IMR-90 (cell line): ENCODE data around the gene FAM219A.

Experiments used
- BHLHE40 ChIP-seq: fragments of 150-350 bp; IDR thresholded peaks from 2 replicates; pipeline ENCODE4 v1.6.1; 2016; ENCODE audit warnings: mild to moderate bottlenecking, low read depth, low read length
- CEBPB ChIP-seq: IDR thresholded peaks from 2 replicates; pipeline ENCODE4 v1.6.1; 2012; ENCODE audit warnings: low read depth, low read length, improper control_type of control experiment
- CHD1 ChIP-seq: IDR thresholded peaks from 2 replicates; pipeline ENCODE4 v1.6.1; 2012; ENCODE audit warnings: low read depth, low read length, improper control_type of control experiment
- MAZ ChIP-seq: IDR thresholded peaks from 2 replicates; pipeline ENCODE4 v1.6.1; 2012; ENCODE audit warnings: low read depth, mild to moderate bottlenecking, low read length, improper control_type of control experiment, moderate library complexity, borderline replicate concordance
- MXI1 ChIP-seq: IDR thresholded peaks from 2 replicates; pipeline ENCODE4 v1.6.1; 2012; ENCODE audit warnings: low read depth, mild to moderate bottlenecking, low read length, moderate library complexity, borderline replicate concordance
- NFE2L2 ChIP-seq: fragments of 150-350 bp; IDR thresholded peaks from 2 replicates; pipeline ENCODE4 v1.6.1; 2016; ENCODE audit warnings: low read depth, mild to moderate bottlenecking, low read length
- POLR2A ChIP-seq: IDR thresholded peaks from 2 replicates; pipeline ENCODE4 v1.6.1; 2012; ENCODE audit warnings: mild to moderate bottlenecking, low read depth, low read length
- RAD21 ChIP-seq: IDR thresholded peaks from 2 replicates; pipeline ENCODE4 v1.6.1; 2012; ENCODE audit warnings: low read length, improper control_type of control experiment
- RCOR1 ChIP-seq: IDR thresholded peaks from 2 replicates; pipeline ENCODE4 v1.6.1; 2012; ENCODE audit warnings: mild to moderate bottlenecking, low read length, improper control_type of control experiment; ENCODE audit not compliant: insufficient replicate concordance
- RFX5 ChIP-seq: IDR thresholded peaks from 2 replicates; pipeline ENCODE4 v1.8.0; 2012; ENCODE audit warnings: low read depth, mild to moderate bottlenecking, low read length, moderate library complexity
- SMC3 ChIP-seq: fragments of 150-350 bp; IDR thresholded peaks from 2 replicates; pipeline ENCODE4 v1.6.1; 2016; ENCODE audit warnings: low read depth, mild to moderate bottlenecking, antibody characterized with exemption, low read length, moderate library complexity
- TF ChIP-seq, protein P1 (sequence below): conservative IDR thresholded peaks from 2 replicates; pipeline ENCODE4 v1.5.1; 2012; ENCODE audit warnings: mild to moderate bottlenecking, low read depth, low read length, improper control_type of control experiment
- TF ChIP-seq, protein P2 (sequence below): fragments of 150-350 bp; IDR thresholded peaks from 2 replicates; pipeline ENCODE4 v1.6.1; 2017; ENCODE audit warnings: mild to moderate bottlenecking, antibody characterized with exemption, low read length, low read depth

DNA sequence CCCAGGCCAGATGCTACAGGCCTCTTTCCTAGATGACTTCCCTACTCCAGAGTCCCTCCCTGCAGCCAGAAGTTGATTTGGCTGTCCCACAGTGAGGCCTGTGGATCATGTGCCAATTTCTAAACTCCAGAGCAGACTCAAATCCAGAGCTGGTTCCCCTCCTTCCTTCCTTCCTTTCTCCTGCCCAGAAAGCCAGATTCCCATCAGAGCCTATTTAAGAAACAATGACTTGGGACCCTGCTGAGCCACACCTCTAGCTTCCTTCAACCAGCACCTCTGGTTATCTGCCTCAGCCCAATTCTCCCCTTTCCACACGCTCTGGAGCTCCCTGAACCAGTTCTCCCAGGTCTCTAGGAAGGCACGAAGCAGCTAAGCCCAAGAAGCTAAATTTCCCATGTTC lies 7.2 kb downstream of the FAM219A start:
- TF ChIP-seq, protein P1, sequence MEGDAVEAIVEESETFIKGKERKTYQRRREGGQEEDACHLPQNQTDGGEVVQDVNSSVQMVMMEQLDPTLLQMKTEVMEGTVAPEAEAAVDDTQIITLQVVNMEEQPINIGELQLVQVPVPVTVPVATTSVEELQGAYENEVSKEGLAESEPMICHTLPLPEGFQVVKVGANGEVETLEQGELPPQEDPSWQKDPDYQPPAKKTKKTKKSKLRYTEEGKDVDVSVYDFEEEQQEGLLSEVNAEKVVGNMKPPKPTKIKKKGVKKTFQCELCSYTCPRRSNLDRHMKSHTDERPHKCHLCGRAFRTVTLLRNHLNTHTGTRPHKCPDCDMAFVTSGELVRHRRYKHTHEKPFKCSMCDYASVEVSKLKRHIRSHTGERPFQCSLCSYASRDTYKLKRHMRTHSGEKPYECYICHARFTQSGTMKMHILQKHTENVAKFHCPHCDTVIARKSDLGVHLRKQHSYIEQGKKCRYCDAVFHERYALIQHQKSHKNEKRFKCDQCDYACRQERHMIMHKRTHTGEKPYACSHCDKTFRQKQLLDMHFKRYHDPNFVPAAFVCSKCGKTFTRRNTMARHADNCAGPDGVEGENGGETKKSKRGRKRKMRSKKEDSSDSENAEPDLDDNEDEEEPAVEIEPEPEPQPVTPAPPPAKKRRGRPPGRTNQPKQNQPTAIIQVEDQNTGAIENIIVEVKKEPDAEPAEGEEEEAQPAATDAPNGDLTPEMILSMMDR = no peak
- no peak for TF ChIP-seq BHLHE40
- no peak for TF ChIP-seq CHD1
- TF ChIP-seq CEBPB = no peak
- TF ChIP-seq SMC3 = no peak
- TF ChIP-seq POLR2A = no peak
- TF ChIP-seq, protein P2, sequence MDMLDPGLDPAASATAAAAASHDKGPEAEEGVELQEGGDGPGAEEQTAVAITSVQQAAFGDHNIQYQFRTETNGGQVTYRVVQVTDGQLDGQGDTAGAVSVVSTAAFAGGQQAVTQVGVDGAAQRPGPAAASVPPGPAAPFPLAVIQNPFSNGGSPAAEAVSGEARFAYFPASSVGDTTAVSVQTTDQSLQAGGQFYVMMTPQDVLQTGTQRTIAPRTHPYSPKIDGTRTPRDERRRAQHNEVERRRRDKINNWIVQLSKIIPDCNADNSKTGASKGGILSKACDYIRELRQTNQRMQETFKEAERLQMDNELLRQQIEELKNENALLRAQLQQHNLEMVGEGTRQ = no peak
- TF ChIP-seq MXI1 = no peak
- no peak for TF ChIP-seq RFX5
- no peak for TF ChIP-seq RCOR1
- TF ChIP-seq NFE2L2 = no peak
- TF ChIP-seq MAZ = no peak
- no peak for TF ChIP-seq RAD21
